NT2/D1 (cell line): ENCODE data around the gene TPGS1.

ENCODE experiments used
- SUZ12 ChIP-seq: IDR thresholded peaks from 2 replicates; pipeline ENCODE4 v1.6.1; 2011; ENCODE audit not compliant: insufficient read length, insufficient read depth; ENCODE audit errors: extremely low read depth
- ZNF274 ChIP-seq: IDR thresholded peaks from 2 replicates; pipeline ENCODE4 v1.6.1; 2011; ENCODE audit warnings: mild to moderate bottlenecking, low read depth, low read length

GRCh38 chr19:478976-479375 is 28.3 kb upstream of the TPGS1 start:
- TF ChIP-seq SUZ12 (no peak), ZNF274 (no peak)
